ENCODE results near the gene CFAP69.

- TF ChIP-seq MEF2A (IDR thresholded peaks at IDR 0.05; ENCODE audit: insufficient read depth, low read depth, low read length) (no peak), SIN3A (IDR thresholded peaks at IDR 0.05; ENCODE audit: low read depth, low read length) (no peak), POLR2A (IDR thresholded peaks at IDR 0.05; ENCODE audit: low read depth, low read length) (no peak), E2F8 (IDR thresholded peaks at IDR 0.05; ENCODE audit: low read depth, partially characterized antibody) (no peak), NR2F1 (conservative IDR thresholded peaks at IDR 0.05) (no peak), CTCF (IDR thresholded peaks at IDR 0.05 in 2 of 3, conservative IDR thresholded peaks at IDR 0.05 in 1 of 3; ENCODE audit: control insufficient read depth in 2 of 3, extremely low read depth in 1 of 3, insufficient read depth in 1 of 3, low read depth in 3 of 3, low read length in 3 of 3) (no peak), EGR1 (IDR thresholded peaks at IDR 0.05; ENCODE audit: borderline replicate concordance in 1 of 2, low read depth in 2 of 2, low read length in 2 of 2) (no peak), ZNF24 (IDR thresholded peaks at IDR 0.05) (no peak), JUNB (IDR thresholded peaks at IDR 0.05) (no peak), ZNF687 (IDR thresholded peaks at IDR 0.05) (no peak)
Observed at GRCh38 chr7:90271753-90272152, 26.8 kb downstream of the CFAP69 start.

Data from GM12878 (cell line).